HT-29 (cell line): ENCODE measurements around the gene PI4KA. TPM values are rescaled to one million over a fixed set of nuclear protein-coding genes. Genes with fewer than 3 reads are reported as not detected.
"Not testable (repeated sequence)": the region's sequence is repeated elsewhere in the genome, so short reads cannot be mapped to it uniquely, and the experiment has no call there.

ENCODE experiments used
- DNase-seq: peaks from one replicate; pipeline ENCODE4 v3.0.0-alpha.2; 2015; ENCODE audit warnings: low spot score
- total RNA-seq: library from RNA; depleted of rRNA; stranded (reverse); fragments of >200 nt; shearing (Covaris generic); gene quantifications from 2 replicates; pipeline ENCODE4 v1.2.3, GENCODE V29; 2014

PI4KA gene
- total RNA-seq, 1 experiment from 2014 or later, result 127 TPM

- peak; percentile 79 for DNase-seq
Measured at GRCh38 chr22:20697481-20698113, 161.0 kb downstream of the PI4KA start.

- DNase-seq, result not testable (repeated sequence)
Measured at GRCh38 chr22:20696056-20696455, 162.6 kb downstream of the PI4KA start.

DNA sequence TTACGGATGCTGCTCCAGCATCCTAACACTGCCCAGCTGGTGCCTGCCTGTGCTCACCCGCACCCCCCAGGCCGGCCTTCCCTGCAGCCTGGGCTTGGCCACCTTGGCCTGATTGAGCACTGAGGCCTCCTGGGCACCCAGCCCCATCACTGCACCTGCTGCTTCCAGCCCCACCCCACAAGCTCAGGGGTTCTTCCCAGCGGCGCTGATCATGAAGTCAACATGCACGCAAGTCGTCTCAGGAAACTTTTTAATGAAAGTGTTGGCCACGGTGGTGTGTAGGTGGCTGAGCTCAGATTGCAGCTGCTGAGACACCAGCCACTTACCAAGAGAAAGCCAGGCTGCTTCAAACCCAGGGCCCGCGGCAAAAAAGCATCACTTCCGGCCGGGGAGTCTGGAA lies 163.4 kb downstream of the PI4KA start:
- DNase-seq, result not testable (repeated sequence)

DNA sequence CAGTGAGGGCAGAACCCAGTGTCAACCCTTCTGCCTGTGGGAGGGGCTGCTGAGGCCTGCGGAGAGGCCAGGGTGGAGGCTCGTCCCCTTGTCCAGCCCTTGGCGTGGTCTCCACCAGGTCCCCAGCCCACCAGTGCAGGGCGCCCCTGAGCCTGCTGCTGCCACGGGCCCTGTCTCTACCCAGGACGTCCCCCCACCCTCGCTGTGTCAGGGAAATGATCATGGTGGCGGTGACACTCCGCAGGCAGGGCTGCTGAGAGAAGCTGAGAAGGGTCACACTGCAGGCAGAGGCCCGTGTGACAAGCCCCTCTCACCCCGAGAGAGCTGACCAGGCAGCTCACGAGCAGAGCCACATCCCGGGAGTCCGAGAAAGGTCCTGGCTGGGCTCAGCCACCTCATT lies 164.4 kb downstream of the PI4KA start:
- not testable (repeated sequence) for DNase-seq

DNA sequence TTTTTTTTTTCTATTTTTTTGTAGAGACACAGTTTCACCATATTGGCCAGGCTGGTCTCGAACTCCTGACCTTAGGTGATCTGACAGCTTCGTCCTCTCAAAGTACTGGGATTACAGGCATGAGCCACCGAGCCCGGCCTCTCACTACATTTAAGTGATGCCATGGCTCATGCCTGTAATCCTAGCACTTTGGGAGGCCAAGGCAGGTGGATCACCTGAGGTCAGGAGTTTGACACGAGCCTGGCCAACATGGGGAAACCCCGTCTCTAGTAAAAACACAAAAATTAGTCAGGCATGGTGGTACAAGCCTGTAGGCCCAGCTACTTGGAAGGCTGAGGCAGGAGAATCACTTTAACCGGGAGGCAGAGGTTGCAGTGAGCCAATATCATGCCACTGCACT lies 165.7 kb downstream of the PI4KA start:
- DNase-seq, result not testable (repeated sequence)

DNA sequence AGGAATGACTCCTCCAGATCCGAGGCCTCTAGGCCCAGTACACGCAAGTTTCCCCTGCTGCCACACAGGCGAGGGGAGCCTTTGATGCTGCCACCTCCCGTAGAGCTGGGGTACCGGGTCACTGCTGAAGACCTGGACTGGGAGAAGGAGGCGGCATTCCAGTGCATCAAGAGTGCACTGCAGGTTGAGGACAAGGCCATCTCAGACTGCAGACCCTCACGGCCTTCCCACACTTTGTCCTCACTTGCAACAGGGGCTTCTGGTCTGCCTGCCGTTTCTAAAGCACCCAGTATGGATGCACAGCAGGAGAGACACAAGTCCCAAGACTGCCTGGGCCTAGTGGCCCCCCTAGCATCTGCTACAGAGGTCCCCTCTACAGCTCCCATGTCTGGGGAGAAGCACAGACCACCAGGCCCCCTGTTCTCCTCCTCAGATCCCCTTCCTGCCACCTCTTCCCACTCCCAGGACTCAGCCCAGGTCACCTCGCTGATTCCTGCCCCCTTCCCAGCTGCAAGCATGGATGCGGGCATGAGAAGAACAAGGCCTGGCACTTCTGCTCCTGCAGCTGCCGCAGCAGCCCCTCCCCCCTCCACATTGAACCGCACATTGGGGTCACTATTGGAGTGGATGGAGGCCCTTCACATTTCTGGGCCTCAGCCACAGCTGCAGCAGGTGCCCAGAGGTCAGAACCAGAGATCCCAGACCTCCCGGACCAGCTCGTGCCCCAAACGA lies 167.9 kb downstream of the PI4KA start:
- DNase-seq, result not testable (repeated sequence)

DNA sequence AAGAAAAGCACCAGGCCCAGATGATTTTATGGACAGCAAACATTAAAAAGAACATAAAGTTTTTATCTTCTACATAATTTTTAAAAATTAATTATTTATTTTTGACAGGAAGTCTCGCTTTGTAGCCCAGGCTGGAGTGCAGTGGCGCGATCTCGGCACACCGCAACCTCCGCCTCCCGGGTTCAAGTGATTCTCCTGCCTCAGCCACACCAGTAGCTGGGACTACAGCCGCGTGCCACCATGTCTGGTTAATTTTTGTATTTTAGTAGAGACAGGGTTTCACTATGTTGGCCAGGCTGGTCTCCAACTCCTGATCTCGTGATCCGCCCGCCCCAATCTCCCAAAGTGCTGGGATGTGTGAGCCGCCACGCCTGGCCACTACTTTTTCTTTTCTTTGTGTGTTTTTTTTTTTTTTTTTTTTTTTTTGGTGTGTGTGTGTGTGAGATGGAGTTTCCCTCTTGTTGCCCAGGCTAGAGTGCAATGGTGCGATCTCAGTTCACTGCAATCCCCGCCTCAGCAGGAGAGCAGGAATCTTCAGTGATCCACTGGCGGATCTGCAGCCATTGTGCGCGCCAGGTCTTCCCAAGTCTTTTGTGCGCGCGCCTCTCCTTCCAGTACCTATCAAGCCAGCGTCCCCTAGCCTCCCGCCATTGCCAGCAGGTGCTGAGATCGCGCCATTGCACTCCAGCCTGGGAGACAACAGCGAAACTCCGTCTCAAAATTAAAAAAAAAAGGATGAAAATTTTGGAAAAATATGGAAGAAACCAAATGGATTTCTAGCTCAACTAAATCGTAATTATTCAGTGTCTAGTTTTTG lies 171.0 kb downstream of the PI4KA start:
- not testable (repeated sequence) for DNase-seq

DNA sequence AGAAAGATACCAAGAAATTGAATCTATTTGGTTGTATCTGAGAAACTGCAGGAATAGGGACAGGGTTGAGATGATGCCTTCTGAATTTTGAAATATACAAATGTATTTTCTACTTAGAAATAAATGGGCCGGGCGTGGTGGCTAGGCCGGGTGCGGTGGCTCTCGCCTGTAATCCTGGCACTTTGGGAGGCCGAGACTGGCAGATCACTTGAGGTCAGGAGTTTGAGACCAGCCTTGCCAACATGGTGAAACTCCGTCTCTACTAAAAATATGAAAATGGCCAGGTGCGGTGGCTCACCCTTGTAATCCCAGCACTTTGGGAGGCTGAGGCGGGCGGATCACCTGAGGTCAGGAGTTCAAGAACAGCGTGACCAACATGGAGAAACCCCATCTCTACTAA lies 172.8 kb downstream of the PI4KA start:
- DNase-seq, result not testable (repeated sequence)

GRCh38 chr22:20678792-20679435 lies 179.7 kb downstream of the PI4KA start:
- not testable (repeated sequence) for DNase-seq

DNA sequence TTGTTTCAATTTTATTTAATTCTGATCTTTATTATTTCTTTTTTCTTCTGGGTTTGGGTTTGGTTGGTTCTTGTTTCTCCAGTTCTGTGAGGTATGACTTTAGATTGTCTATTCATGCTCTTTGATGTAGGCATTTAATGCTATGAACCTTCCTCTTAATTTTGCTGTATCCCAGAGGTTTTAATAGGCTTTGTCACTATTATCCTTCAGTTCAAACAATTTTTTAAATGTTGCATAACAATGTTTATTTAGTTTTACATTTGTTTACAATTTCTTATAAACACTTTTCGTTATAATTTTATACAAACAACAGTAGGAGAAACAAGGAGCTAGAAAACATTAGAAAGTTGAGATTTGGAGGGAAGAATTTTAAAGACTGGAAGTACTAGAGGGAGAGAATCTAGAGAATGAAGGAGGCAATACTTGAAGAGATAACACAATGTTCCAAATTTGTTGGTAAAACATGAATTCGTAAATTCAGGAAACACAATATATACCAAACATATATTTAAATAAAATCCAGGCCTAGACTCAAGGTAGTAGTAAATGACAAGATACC lies 180.8 kb downstream of the PI4KA start:
- DNase-seq, result no peak

- DNase-seq, result not testable (repeated sequence)
Measured at GRCh38 chr22:20675613-20676012, 183.0 kb downstream of the PI4KA start.

DNA sequence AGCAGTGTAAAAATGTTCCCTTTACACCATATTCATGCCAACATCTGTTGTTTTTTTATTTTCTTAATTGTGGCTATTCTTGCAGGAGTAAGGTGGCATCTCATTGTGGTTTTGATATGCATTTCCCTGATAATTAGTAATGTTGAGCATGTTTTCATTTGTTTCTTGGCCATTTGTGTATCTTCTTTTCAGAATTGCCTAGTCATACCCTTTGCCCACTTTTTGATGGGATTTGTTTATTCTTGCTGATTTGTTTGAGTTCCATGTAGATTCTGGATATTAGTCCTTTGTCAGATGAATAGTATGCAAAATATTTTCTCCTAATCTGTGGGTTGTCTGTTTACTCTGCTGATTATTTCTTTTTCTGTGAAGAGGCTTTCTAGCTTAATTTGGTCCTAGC lies 183.6 kb downstream of the PI4KA start:
- no peak for DNase-seq

DNA sequence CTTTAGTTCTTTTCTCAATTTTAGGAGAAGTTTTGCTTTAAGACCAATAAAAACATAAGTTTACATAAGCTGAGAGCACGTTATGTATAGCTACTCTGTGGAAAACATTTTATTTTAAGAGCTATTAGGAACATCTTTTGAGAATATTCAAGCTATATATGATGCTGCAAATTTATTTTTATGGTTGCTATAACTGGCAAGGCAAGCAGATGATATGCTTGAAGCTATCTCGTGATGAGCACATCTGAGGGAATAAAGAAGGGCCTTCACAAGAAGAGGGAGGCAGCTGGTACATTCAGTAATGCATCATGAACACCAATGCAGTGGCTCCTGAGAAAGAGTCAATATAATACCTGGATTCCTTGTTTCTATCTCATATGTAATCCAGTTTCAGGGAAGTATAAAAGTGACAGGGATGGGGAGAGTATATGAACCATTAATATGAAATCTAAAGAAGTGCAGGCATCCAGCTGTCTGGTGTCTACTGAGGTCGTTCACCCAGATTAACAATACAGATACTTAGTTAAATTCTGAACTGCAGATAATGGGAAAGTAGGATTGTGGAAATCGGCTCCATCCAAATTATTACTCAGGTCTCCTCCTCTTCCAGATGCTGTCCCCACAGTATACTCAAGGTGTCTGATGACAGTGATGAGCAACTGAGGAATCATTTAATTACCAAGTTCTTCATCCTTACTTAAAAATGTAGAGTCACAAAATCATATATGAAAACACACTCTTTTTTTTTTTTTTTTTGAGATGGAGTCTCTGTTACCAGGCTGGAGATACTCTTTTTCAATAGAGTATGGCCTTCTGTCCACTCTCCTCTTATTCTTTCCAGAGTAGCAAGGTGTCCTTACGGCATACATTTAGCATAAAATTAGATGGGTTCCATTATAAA lies 185.1 kb downstream of the PI4KA start:
- DNase-seq, result no peak

GRCh38 chr22:20672732-20673131 lies 185.9 kb downstream of the PI4KA start:
- DNase-seq, result no peak

DNA sequence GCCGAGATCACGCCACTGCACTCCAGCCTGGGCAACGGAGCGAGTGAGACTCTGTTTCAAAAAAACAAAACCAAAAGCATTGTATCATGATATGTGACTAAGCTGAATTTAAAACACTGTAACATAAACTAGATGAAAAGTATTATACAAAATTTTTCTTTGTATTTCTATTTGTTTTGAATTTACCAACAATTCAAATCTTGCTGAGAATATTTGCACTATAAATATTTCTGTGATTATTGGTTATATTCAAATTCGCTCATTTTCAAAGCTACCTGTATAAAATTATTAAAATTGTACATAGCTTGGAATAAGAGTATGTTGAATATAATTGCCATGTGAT lies 186.6 kb downstream of the PI4KA start:
- no peak for DNase-seq

- DNase-seq, result no peak
Measured at GRCh38 chr22:20671409-20672081, 187.1 kb downstream of the PI4KA start.

DNA sequence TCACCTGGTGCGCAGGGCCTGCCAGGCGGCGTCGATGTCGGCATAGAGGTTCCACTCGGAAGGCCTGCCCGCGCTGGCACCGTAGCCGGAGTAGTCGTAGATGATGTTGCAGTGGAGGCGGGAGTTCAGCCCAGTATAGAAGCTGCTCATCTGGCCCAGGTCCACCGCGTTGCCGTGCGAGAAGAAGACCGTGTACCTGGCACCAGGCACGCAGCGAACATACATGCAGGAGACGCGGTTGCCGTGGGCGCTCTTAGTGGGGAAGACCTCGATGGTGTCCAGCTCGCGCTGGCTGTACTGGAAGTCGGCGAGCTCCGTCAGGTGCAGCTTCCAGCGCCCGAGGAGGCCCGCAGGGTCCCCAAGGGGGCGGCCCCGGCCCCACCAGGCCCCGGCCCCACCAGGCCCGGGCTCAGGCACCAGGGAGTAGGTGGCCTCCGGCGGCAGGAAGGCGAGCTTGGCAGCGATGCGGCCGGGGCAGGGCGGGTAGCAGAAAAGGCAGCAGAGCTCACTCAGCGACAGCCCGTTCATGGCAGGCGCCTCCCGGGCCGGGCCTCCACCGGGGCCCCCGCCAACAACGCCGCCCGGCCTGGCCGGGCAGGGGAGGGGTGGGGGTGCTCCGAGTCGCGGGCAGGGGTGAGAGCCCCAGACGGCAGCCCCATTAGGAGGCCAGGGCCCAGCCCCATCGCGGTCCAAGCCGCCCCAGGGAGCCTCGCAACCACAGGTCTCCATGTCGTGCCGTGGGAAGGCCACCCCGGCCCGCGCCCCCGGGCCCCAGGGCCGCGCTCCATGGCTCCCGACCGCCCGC lies 188.0 kb downstream of the PI4KA start:
- DNase-seq, result not testable (repeated sequence)

DNA sequence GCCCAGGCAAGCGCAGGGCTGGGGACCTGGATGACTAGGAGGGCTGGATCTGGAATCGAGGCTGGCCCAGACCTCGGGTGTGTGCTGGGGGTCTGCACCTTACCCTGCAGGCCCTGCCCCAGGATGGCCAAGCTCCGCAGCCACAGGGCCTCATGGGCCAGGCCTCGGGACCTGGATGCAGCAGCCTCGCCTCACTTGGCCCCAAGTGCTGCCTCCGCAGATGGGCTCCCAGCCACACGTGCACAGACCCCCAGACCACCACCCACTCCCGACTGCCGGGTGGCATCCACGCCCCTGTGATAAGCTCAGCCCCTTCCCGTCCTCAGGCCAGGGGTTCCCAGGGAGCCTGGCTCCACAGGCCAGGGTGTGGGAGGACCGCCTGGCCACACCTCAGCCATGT lies 188.7 kb downstream of the PI4KA start:
- not testable (repeated sequence) for DNase-seq

- not testable (repeated sequence) for DNase-seq
Measured at GRCh38 chr22:20669471-20669870, 189.1 kb downstream of the PI4KA start.
